H1 (cell line): ENCODE results near the gene LRRFIP1. TPM values are rescaled to one million over a fixed set of nuclear protein-coding genes. Genes with fewer than 3 reads are reported as not detected.

Experiments used
- CTCF ChIA-PET: fragments of 300-600 bp; sonication (Branson Sonifier 250); formaldehyde crosslinking; loops from one replicate; lab custom pipeline; 2021; ENCODE audit not compliant: partially characterized antibody; lab: Charles Lee
- POLR2A ChIA-PET: fragments of 300-600 bp; sonication (Branson Sonifier 250); formaldehyde crosslinking; loops from one replicate; lab custom pipeline; 2021; ENCODE audit warnings: inconsistent platforms; ENCODE audit not compliant: partially characterized antibody; lab: Charles Lee
- DNase-seq, 2 experiments: peaks; one replicate each; pipeline versions ENCODE4 v3.0.0 to v3.0.0-alpha.2; 2010 to 2022; ENCODE audit warnings: low spot score in 2 of 2, low read depth in 1 of 2, mixed read lengths in 1 of 2
- FAIRE-seq: peaks from 2 replicates; lab custom pipeline; 2011; peaks lifted over from hg19 to GRCh38; lab: Jason Lieb, UNC
- H2AFZ ChIP-seq: 2 replicates; pipeline ENCODE4 v1.8.1; 2012; ENCODE audit warnings: low read length, inconsistent platforms
- H2AK5ac ChIP-seq: 2 replicates; pipeline ENCODE4 v1.6.1; 2013; ENCODE audit warnings: low read depth, low read length
- H2BK120ac ChIP-seq: replicated peaks from 2 replicates; pipeline ENCODE3; 2013; ENCODE audit warnings: low read depth, low read length, inconsistent platforms
- H2BK12ac ChIP-seq: 2 replicates; pipeline ENCODE4 v1.6.1; 2013; ENCODE audit warnings: low read depth, low read length
- H2BK15ac ChIP-seq: 2 replicates; pipeline ENCODE4 v1.6.1; 2013; ENCODE audit warnings: low read length
- H2BK20ac ChIP-seq: 2 replicates; pipeline ENCODE4 v1.6.1; 2013; ENCODE audit warnings: low read length
- H2BK5ac ChIP-seq: 2 replicates; pipeline ENCODE4 v1.6.1; 2013; ENCODE audit warnings: low read depth, low read length
- H3K14ac ChIP-seq: 2 replicates; pipeline ENCODE4 v1.6.1; 2013; ENCODE audit warnings: inconsistent platforms; ENCODE audit not compliant: insufficient read length
- H3K18ac ChIP-seq: 2 replicates; pipeline ENCODE4 v1.6.1; 2013; ENCODE audit warnings: low read length; ENCODE audit errors: extremely low read depth
- H3K23ac ChIP-seq: 2 replicates; pipeline ENCODE4 v1.6.1; 2013; ENCODE audit warnings: inconsistent platforms; ENCODE audit not compliant: insufficient read length
- H3K23me2 ChIP-seq: 2 replicates; pipeline ENCODE4 v1.6.1; 2013; ENCODE audit warnings: low read depth, low read length
- H3K27ac ChIP-seq: 2 replicates; pipeline ENCODE4 v1.6.1; 2011; ENCODE audit warnings: low read depth, low read length, inconsistent platforms
- H3K27me3 ChIP-seq, 4 experiments: replicated peaks in 1 of 4; 1 replicate in 1 of 4; 2 replicates in 3 of 4; pipeline versions ENCODE4 v1.6.1 to v1.8.1; 2011 to 2013; ENCODE audit warnings: low read length in 3 of 4, mild to moderate bottlenecking in 3 of 4, inconsistent platforms in 2 of 4, mixed read lengths in 2 of 4, moderate library complexity in 1 of 4; ENCODE audit not compliant: control insufficient read depth in 3 of 4, insufficient read depth in 3 of 4; ENCODE audit errors: extremely low read depth in 1 of 4
- H3K36me3 ChIP-seq, 4 experiments: 2 replicates each; pipeline versions ENCODE4 v1.6.1 to v1.8.1; 2011 to 2013; ENCODE audit warnings: mild to moderate bottlenecking in 4 of 4, low read length in 3 of 4, moderate library complexity in 2 of 4, control low read depth in 1 of 4, inconsistent platforms in 1 of 4; ENCODE audit not compliant: insufficient read depth in 4 of 4, control insufficient read depth in 2 of 4
- H3K4ac ChIP-seq: replicated peaks from 2 replicates; pipeline ENCODE3; 2013; ENCODE audit warnings: low read length, low read depth, mixed read lengths, inconsistent platforms; ENCODE audit not compliant: insufficient read length
- H3K4me1 ChIP-seq, 4 experiments: replicated peaks in 1 of 4; 1 replicate in 1 of 4; 2 replicates in 3 of 4; pipeline versions ENCODE4 v1.6.1 to v1.8.1; 2011 to 2013; ENCODE audit warnings: low read length in 3 of 4, inconsistent platforms in 2 of 4, mixed read lengths in 1 of 4; ENCODE audit not compliant: insufficient read depth in 4 of 4, control insufficient read depth in 3 of 4
- H3K4me2 ChIP-seq, 2 experiments: 2 replicates each; pipeline versions ENCODE4 v1.6.1 to v1.8.1; 2011 to 2013; ENCODE audit warnings: low read depth in 2 of 2, low read length in 2 of 2, control low read depth in 1 of 2, inconsistent platforms in 1 of 2, mild to moderate bottlenecking in 1 of 2; ENCODE audit not compliant: insufficient read depth in 1 of 2
- H3K4me3 ChIP-seq, 4 experiments: fragments of 200-600, 300-600 bp in 1 of 4; sonication (generic), shearing (Covaris generic), sonication (Bioruptor Twin) in 1 of 4; 2 replicates each; pipeline versions ENCODE4 v1.5.1 to v1.8.1; 2011 to 2016; ENCODE audit warnings: low read length in 4 of 4, low read depth in 3 of 4, control low read depth in 2 of 4, inconsistent platforms in 2 of 4, mild to moderate bottlenecking in 2 of 4, mixed read lengths in 1 of 4, moderate library complexity in 1 of 4; ENCODE audit not compliant: insufficient read depth in 2 of 4; ENCODE audit errors: extremely low read depth in 1 of 4
- H3K56ac ChIP-seq: replicated peaks from 2 replicates; pipeline ENCODE3; 2013; ENCODE audit warnings: low read depth, mild to moderate bottlenecking, mixed read lengths, low read length, inconsistent platforms; ENCODE audit not compliant: insufficient read length
- H3K79me1 ChIP-seq: 2 replicates; pipeline ENCODE4 v1.6.1; 2013; ENCODE audit warnings: low read depth, low read length, control low read depth
- H3K79me2 ChIP-seq, 2 experiments: 2 replicates each; pipeline versions ENCODE4 v1.6.1 to v1.8.1; 2012 to 2013; ENCODE audit warnings: low read length in 2 of 2, mild to moderate bottlenecking in 2 of 2, inconsistent platforms in 1 of 2; ENCODE audit not compliant: insufficient read depth in 2 of 2, control insufficient read depth in 1 of 2
- H3K9ac ChIP-seq, 4 experiments: replicated peaks in 1 of 4; 1 replicate in 1 of 4; 2 replicates in 3 of 4; pipeline versions ENCODE4 v1.6.1 to v1.8.1; 2011 to 2013; ENCODE audit warnings: low read depth in 3 of 4, low read length in 3 of 4, control low read depth in 2 of 4, mild to moderate bottlenecking in 2 of 4, moderate library complexity in 2 of 4, inconsistent platforms in 1 of 4; ENCODE audit errors: extremely low read depth in 1 of 4
- H3K9me3 ChIP-seq, 2 experiments: 2 replicates each; pipeline versions ENCODE4 v1.6.1 to v1.8.1; 2012 to 2013; ENCODE audit warnings: mild to moderate bottlenecking in 2 of 2, moderate library complexity in 2 of 2, control low read depth in 1 of 2, inconsistent platforms in 1 of 2, low read depth in 1 of 2, low read length in 1 of 2, mixed read lengths in 1 of 2; ENCODE audit not compliant: insufficient read depth in 2 of 2
- H4K20me1 ChIP-seq, 2 experiments: replicated peaks in 1 of 2; 2 replicates each; pipeline versions ENCODE3 to v1.8.1; 2011 to 2013; ENCODE audit warnings: inconsistent platforms in 2 of 2, low read length in 2 of 2, mild to moderate bottlenecking in 1 of 2; ENCODE audit not compliant: insufficient read depth in 2 of 2, control insufficient read depth in 1 of 2
- H4K5ac ChIP-seq: 2 replicates; pipeline ENCODE4 v1.6.1; 2013; ENCODE audit warnings: low read length, low read depth, mixed read lengths, inconsistent platforms; ENCODE audit not compliant: insufficient read length
- H4K8ac ChIP-seq: 2 replicates; pipeline ENCODE4 v1.8.0; 2013; ENCODE audit warnings: mild to moderate bottlenecking, moderate library complexity, low read length, inconsistent platforms; ENCODE audit not compliant: insufficient read depth; ENCODE audit errors: extremely low read depth
- H4K91ac ChIP-seq: replicated peaks from 2 replicates; pipeline ENCODE3; 2013; ENCODE audit warnings: low read length, mixed read lengths, inconsistent platforms; ENCODE audit not compliant: insufficient read length
- CEBPB ChIP-seq: IDR thresholded peaks from 2 replicates; pipeline ENCODE4 v1.6.1; 2012; ENCODE audit warnings: low read depth, low read length
- EZH2 ChIP-seq: fragments of 200-600 bp; sonication (generic); IDR thresholded peaks from 2 replicates; pipeline ENCODE4 v1.7.1; 2012; ENCODE audit warnings: low read depth, mild to moderate bottlenecking, moderate library complexity, low read length, inconsistent platforms; ENCODE audit not compliant: severe bottlenecking
- GTF2F1 ChIP-seq: IDR thresholded peaks from 2 replicates; pipeline ENCODE4 v1.6.1; 2012; ENCODE audit warnings: low read depth, low read length, improper control_type of control experiment, borderline replicate concordance
- KDM1A ChIP-seq: fragments of 200-600, 300-600 bp; sonication (generic); IDR thresholded peaks from 2 replicates; pipeline ENCODE4 v1.7.1; 2016; ENCODE audit warnings: mild to moderate bottlenecking, low read length, borderline replicate concordance
- NRF1 ChIP-seq: IDR thresholded peaks from 2 replicates; pipeline ENCODE4 v1.6.1; 2011; ENCODE audit warnings: mild to moderate bottlenecking, low read depth, low read length, improper control_type of control experiment
- SIRT6 ChIP-seq: IDR thresholded peaks from one replicate; pipeline ENCODE4 v1.7.1; 2012; ENCODE audit warnings: low read length, inconsistent platforms
- TAF7 ChIP-seq: optimal IDR thresholded peaks from 2 replicates; pipeline ENCODE3; 2011; ENCODE audit warnings: low read depth, mild to moderate bottlenecking, inconsistent platforms, low read length, moderate library complexity, borderline replicate concordance
- WGBS, 2 experiments: shearing (Covaris generic) in 1 of 2; methylation state at CpG; one replicate each; pipeline versions ENCODE4 v1.1.6 to v1.1.7; 2013 to 2015; ENCODE audit warnings: low lambda C conversion rate in 2 of 2, mixed read lengths in 2 of 2, inconsistent platforms in 1 of 2, low coverage in 1 of 2, missing lambda C conversion rate in 1 of 2; ENCODE audit not compliant: insufficient replicate concordance in 2 of 2, insufficient coverage in 1 of 2, insufficient read length in 1 of 2; ENCODE audit errors: extremely low coverage in 1 of 2, missing lambda C conversion rate in 1 of 2; 5-methylcytosine and 5-hydroxymethylcytosine counted together
- polyA plus RNA-seq, 7 experiments: library from polyadenylated mRNA; depleted of rRNA in 3 of 7; stranded (reverse) in 5 of 7; unstranded in 2 of 7; fragments of >200 nt in 5 of 7; fragments of 200-250 nt in 2 of 7; gene quantifications; 1 replicate in 5 of 7; 2 replicates in 1 of 7; 4 replicates in 1 of 7; pipeline versions ENCODE4 v1.2.1 to v1.2.3, GENCODE V29; 2011 to 2013; ENCODE audit warnings: missing spikeins in 2 of 7, mixed read lengths in 2 of 7
- total RNA-seq: library from RNA; stranded (reverse); fragmentation: NEBNext Ultra II Directional; extraction: Animal tissue kit (Norgen Biotek cat#: 25700); gene quantifications from 2 replicates; pipeline ENCODE4 v1.2.1, GENCODE V29; 2021
- TF ChIP-seq, protein P1 (sequence below): IDR thresholded peaks from 2 replicates; pipeline ENCODE4 v1.6.1; 2012; ENCODE audit warnings: low read length, inconsistent platforms
- TF ChIP-seq, protein P2 (sequence below): IDR thresholded peaks from 2 replicates; pipeline ENCODE4 v1.6.1; 2012; ENCODE audit warnings: inconsistent platforms

The LRRFIP1 gene
- total and polyA plus RNA-seq, 2 of the 8 experiments (the other 6 are each of a cell fraction or from before 2014, with no cell fraction given): 12.1 to 75.8 TPM

DNA sequence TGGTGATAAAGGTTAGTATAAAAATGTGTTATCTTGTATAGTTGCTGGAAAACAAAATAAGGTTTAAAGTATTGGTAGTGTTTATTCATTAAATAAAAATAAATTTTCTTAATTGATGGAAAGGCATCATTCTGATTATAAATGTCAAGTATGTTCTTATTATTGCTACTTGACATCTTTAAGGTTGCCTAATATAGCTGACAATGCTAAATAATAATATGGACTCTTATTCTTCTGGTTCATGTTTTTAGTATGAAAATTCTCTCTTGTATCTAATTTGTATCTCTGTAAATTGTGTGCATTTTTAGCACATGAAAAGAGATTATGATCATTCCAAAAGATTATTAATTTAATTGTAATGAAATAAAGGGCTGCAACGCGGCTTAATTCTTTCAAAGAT lies 196.2 kb downstream of the LRRFIP1 start:
- ChIA-PET CTCF (no interaction called here), POLR2A (no interaction called here)
- Histone ChIP-seq H3K4me2 (no peak overlapping the region), H4K20me1 (no peaks in the 10 kb centered on the region), H2BK12ac (no peak overlapping the region), H2AK5ac (no peak overlapping the region), H3K9ac (no peak overlapping the region), H3K23ac (no peak overlapping the region), H4K91ac (no peak overlapping the region), H3K56ac (no peak overlapping the region), H3K23me2 (no peaks in the 10 kb centered on the region), H2BK15ac (no peak overlapping the region), H3K18ac (no peak overlapping the region), H3K4me1 (no peaks in the 10 kb centered on the region), H3K36me3 (no peaks in the 10 kb centered on the region), H3K9me3 (no peaks in the 10 kb centered on the region), H3K4ac (no peak overlapping the region), H4K8ac (no peak overlapping the region), H3K79me2 (no peaks in the 10 kb centered on the region), H2BK5ac (no peak overlapping the region), H2BK20ac (no peak overlapping the region), H3K27me3 (no peaks in the 10 kb centered on the region), H3K14ac (no peak overlapping the region), H4K5ac (no peak overlapping the region), H3K4me3 (no peak overlapping the region), H3K27ac (no peak overlapping the region), H3K79me1 (no peaks in the 10 kb centered on the region), H2AFZ (no peak overlapping the region), H2BK120ac (no peak overlapping the region)
- DNase-seq (no peak), FAIRE-seq (no peak)
- TF ChIP-seq GTF2F1 (no peak), TAF7 (no peak), SIRT6 (no peak), EZH2 (no peak), KDM1A (no peak), NRF1 (no peak), CEBPB (no peak)
- TF ChIP-seq, protein P1, sequence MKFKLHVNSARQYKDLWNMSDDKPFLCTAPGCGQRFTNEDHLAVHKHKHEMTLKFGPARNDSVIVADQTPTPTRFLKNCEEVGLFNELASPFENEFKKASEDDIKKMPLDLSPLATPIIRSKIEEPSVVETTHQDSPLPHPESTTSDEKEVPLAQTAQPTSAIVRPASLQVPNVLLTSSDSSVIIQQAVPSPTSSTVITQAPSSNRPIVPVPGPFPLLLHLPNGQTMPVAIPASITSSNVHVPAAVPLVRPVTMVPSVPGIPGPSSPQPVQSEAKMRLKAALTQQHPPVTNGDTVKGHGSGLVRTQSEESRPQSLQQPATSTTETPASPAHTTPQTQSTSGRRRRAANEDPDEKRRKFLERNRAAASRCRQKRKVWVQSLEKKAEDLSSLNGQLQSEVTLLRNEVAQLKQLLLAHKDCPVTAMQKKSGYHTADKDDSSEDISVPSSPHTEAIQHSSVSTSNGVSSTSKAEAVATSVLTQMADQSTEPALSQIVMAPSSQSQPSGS: no peak
- TF ChIP-seq, protein P2, sequence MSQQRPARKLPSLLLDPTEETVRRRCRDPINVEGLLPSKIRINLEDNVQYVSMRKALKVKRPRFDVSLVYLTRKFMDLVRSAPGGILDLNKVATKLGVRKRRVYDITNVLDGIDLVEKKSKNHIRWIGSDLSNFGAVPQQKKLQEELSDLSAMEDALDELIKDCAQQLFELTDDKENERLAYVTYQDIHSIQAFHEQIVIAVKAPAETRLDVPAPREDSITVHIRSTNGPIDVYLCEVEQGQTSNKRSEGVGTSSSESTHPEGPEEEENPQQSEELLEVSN: no peak
- WGBS, 2 experiments: 100% methylated on average over 2 of the region's 2 CpGs; no CpG with 5 or more reads in 1 of the 2 experiments
